Measurements from ENCODE around the gene CYP4F2.

DNA sequence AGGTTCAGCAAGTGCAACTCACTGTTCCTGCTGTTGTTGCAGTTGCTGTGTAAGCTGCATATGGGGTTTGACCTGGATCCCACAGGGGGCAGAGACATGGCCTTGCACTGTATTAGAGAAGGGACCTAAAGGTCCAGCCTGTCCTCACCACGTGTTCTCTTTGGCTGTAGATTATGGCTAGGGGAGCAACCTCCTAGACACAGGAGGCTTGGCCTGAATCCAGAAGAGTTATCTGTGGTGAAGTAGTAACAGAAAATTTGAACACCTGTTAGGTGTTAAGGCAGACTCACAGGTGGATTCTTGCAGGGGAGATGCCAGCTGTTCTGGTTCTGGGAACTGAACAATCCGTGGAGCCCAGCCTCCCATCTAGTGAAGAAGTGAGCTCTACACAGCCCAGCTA is 39.9 kb upstream of the CYP4F2 start:
- TF ChIP-seq, protein P1, sequence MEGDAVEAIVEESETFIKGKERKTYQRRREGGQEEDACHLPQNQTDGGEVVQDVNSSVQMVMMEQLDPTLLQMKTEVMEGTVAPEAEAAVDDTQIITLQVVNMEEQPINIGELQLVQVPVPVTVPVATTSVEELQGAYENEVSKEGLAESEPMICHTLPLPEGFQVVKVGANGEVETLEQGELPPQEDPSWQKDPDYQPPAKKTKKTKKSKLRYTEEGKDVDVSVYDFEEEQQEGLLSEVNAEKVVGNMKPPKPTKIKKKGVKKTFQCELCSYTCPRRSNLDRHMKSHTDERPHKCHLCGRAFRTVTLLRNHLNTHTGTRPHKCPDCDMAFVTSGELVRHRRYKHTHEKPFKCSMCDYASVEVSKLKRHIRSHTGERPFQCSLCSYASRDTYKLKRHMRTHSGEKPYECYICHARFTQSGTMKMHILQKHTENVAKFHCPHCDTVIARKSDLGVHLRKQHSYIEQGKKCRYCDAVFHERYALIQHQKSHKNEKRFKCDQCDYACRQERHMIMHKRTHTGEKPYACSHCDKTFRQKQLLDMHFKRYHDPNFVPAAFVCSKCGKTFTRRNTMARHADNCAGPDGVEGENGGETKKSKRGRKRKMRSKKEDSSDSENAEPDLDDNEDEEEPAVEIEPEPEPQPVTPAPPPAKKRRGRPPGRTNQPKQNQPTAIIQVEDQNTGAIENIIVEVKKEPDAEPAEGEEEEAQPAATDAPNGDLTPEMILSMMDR (IDR thresholded peaks at IDR 0.05 in 4 of 5, conservative IDR thresholded peaks at IDR 0.05 in 1 of 5), result no peak
- no peak for TF ChIP-seq POLR2A (IDR thresholded peaks at IDR 0.05)
